Right cardiac atrium (tissue), 5 donors: ENCODE results near the gene GDAP1L1. TPM values are rescaled to one million over a fixed set of nuclear protein-coding genes. Genes with fewer than 3 reads are reported as not detected.
"Not testable (repeated sequence)": the region's sequence is repeated elsewhere in the genome, so short reads cannot be mapped to it uniquely, and the experiment has no call there.

ENCODE experiments used
- ATAC-seq, 2 donors: fragments of 200-7000 bp; cut with Tn5 transposase; one replicate each; pipeline versions ENCODE4 v1.8.0 to v1.9.1; 2020; ENCODE audit warnings: moderate library complexity in 2 of 2, mild to moderate bottlenecking in 1 of 2
- DNase-seq, 3 donors: peaks; one replicate each; pipeline ENCODE4 v3.0.0-alpha.2; 2020
- H3K27ac ChIP-seq: one replicate; pipeline ENCODE4 v1.5.1; 2013; ENCODE audit warnings: mild to moderate bottlenecking, low read length, control low read depth, moderate library complexity
- H3K27me3 ChIP-seq: one replicate; pipeline ENCODE4 v1.6.1; 2013; ENCODE audit not compliant: control insufficient read depth, insufficient read depth
- H3K4me1 ChIP-seq: one replicate; pipeline ENCODE4 v1.6.1; 2013; ENCODE audit warnings: low read length; ENCODE audit not compliant: control insufficient read depth, insufficient read depth
- H3K4me3 ChIP-seq: one replicate; pipeline ENCODE4 v1.5.1; 2013; ENCODE audit warnings: low read length, control low read depth
- H3K9me3 ChIP-seq: one replicate; pipeline ENCODE4 v1.6.1; 2013; ENCODE audit warnings: low read length; ENCODE audit not compliant: control insufficient read depth
- WGBS: extraction: QIAGEN DNeasy Blood & Tissue Kit; methylation state at CpG from one replicate; pipeline ENCODE4 v1.1.7; 2013; 5-methylcytosine and 5-hydroxymethylcytosine counted together
- intact Hi-C, 4 donors: fragments of 100-400 bp; cut with DNase I; formaldehyde crosslinking; loops; one replicate each; pipeline versions ENCODE4 v1.11.0 to v1.14.0; 2022 to 2023
- polyA plus RNA-seq: library from polyadenylated mRNA; stranded (reverse); fragments of 200-250 nt; gene quantifications from one replicate; pipeline ENCODE4 v1.2.3, GENCODE V29; 2013
- total RNA-seq, 4 donors: library from RNA; stranded (reverse); fragmentation: NEBNext Ultra II Directional; extraction: Animal tissue kit (Norgen Biotek cat#: 25700); gene quantifications; one replicate each; pipeline ENCODE4 v1.2.1, GENCODE V29; 2021
- donor health status: healthy with polysubstance abuse.
- donor health status: DM: no; HTN: yes; CAD: no.
- donor health status: DM: no; HTN: no; CAD: no.
- donor health status: DM: no; HTN: yes; CAD: no; lungs with severe emphysema.
- donor health status: DM: yes; HTN: yes; CAD: no.

GDAP1L1 gene
- total and polyA plus RNA-seq, 5 donors, result 0.17 to 2.8 (median 0.68) TPM

GRCh38 chr20:44219791-44220190, 27.3 kb upstream of the GDAP1L1 start:
- Histone ChIP-seq H3K27me3 (no peaks in the 10 kb centered on the region), H3K4me3 (no peak overlapping the region), H3K9me3 (no peaks in the 10 kb centered on the region), H3K4me1 (peaks cover 6% of the 10 kb centered on the region), H3K27ac (peak overlapping the region; percentile 32)
- 44% methylated on average over 6 of the region's 6 CpGs for WGBS
- intact Hi-C loops, result loop anchor here (5.0 to 10.0 kb wide), 6 partner anchors 165 to 515 kb away; no protein-coding TSS in a partner anchor
- ATAC-seq (no peak), DNase-seq (no peak)

- peak overlapping the region; percentile 51 for H3K27ac ChIP-seq
- H3K9me3 ChIP-seq, result no peaks in the 10 kb centered on the region
- 81% methylated on average over 3 of the region's 3 CpGs for WGBS
- H3K4me3 ChIP-seq, result no peak overlapping the region
- no peaks in the 10 kb centered on the region for H3K27me3 ChIP-seq
- DNase-seq, result no peak
- intact Hi-C loops, result no loop called here
- no peak for ATAC-seq
- peaks cover 6% of the 10 kb centered on the region for H3K4me1 ChIP-seq
Observed at GRCh38 chr20:44221368-44221954, 25.6 kb upstream of the GDAP1L1 start.

- H3K4me3 ChIP-seq, result no peak overlapping the region
- H3K27me3 ChIP-seq, result no peaks in the 10 kb centered on the region
- 96% methylated on average over 5 of the region's 5 CpGs for WGBS
- intact Hi-C loops, result no loop called here
- H3K27ac ChIP-seq, result peak overlapping the region; percentile 74
- DNase-seq (no peak), ATAC-seq (no peak)
- H3K9me3 ChIP-seq, result no peaks in the 10 kb centered on the region
- H3K4me1 ChIP-seq, result peaks cover 6% of the 10 kb centered on the region
Observed at GRCh38 chr20:44222027-44222426, 25.1 kb upstream of the GDAP1L1 start.

GRCh38 chr20:44222633-44223368, 24.3 kb upstream of the GDAP1L1 start:
- Histone ChIP-seq H3K4me3 (no peak overlapping the region), H3K4me1 (peaks cover 6% of the 10 kb centered on the region), H3K27me3 (no peaks in the 10 kb centered on the region), H3K9me3 (no peaks in the 10 kb centered on the region), H3K27ac (peak overlapping the region; percentile 74)
- WGBS, result 40% methylated on average over 7 of the region's 7 CpGs
- peak; percentile 41 to 67 for ATAC-seq
- intact Hi-C loops, result no loop called here
- peak in 1 of 3 donors; percentile 60 for DNase-seq

GRCh38 chr20:44223721-44224120, 23.4 kb upstream of the GDAP1L1 start:
- peaks cover 6% of the 10 kb centered on the region for H3K4me1 ChIP-seq
- H3K9me3 ChIP-seq, result no peaks in the 10 kb centered on the region
- DNase-seq, result no peak
- H3K4me3 ChIP-seq, result no peak overlapping the region
- WGBS, result 87% methylated on average over 5 of the region's 5 CpGs
- intact Hi-C loops, result no loop called here
- H3K27me3 ChIP-seq, result no peaks in the 10 kb centered on the region
- ATAC-seq, result no peak
- H3K27ac ChIP-seq, result no peak overlapping the region

GRCh38 chr20:44224637-44225036, 22.5 kb upstream of the GDAP1L1 start:
- Histone ChIP-seq H3K27ac (no peak overlapping the region), H3K4me3 (no peak overlapping the region), H3K4me1 (peaks cover 3% of the 10 kb centered on the region), H3K9me3 (no peaks in the 10 kb centered on the region), H3K27me3 (no peaks in the 10 kb centered on the region)
- ATAC-seq, result no peak
- intact Hi-C loops, result no loop called here
- 72% methylated on average over 5 of the region's 5 CpGs for WGBS
- DNase-seq, result no peak

- ATAC-seq (peak; percentile 34 to 55), DNase-seq (no peak)
- Histone ChIP-seq H3K4me1 (peaks cover 2% of the 10 kb centered on the region), H3K27ac (peak overlapping the region; percentile 7), H3K27me3 (no peaks in the 10 kb centered on the region), H3K4me3 (no peak overlapping the region), H3K9me3 (no peaks in the 10 kb centered on the region)
- 55% methylated on average over 17 of the region's 17 CpGs for WGBS
- intact Hi-C loops, result no loop called here
Observed at GRCh38 chr20:44228465-44229258, 18.4 kb upstream of the GDAP1L1 start.

GRCh38 chr20:44231193-44231592, 15.9 kb upstream of the GDAP1L1 start:
- Histone ChIP-seq H3K27me3 (no peaks in the 10 kb centered on the region), H3K9me3 (no peaks in the 10 kb centered on the region), H3K4me3 (no peak overlapping the region), H3K27ac (no peak overlapping the region), H3K4me1 (peaks cover 2% of the 10 kb centered on the region)
- ATAC-seq (peak; percentile 37 to 71), DNase-seq (no peak)
- 64% methylated on average over 7 of the region's 7 CpGs for WGBS
- intact Hi-C loops, result no loop called here

GRCh38 chr20:44231713-44232468, 15.2 kb upstream of the GDAP1L1 start:
- DNase-seq, result no peak
- WGBS, result 68% methylated on average over 10 of the region's 10 CpGs
- no peak overlapping the region for H3K27ac ChIP-seq

GRCh38 chr20:44232469-44232856, 14.6 kb upstream of the GDAP1L1 start:
- H3K4me3 ChIP-seq, intact Hi-C loops, H3K9me3 ChIP-seq, DNase-seq, H3K27me3 ChIP-seq, H3K27ac ChIP-seq, ATAC-seq, H3K4me1 ChIP-seq: not testable (repeated sequence)
- WGBS, result 96% methylated on average over 4 of the region's 4 CpGs

More at GRCh38 chr20:44231713-44232468, 15.2 kb upstream of the GDAP1L1 start:
- H3K27me3 ChIP-seq, result no peaks in the 10 kb centered on the region
- no peak overlapping the region for H3K4me3 ChIP-seq
- intact Hi-C loops, result no loop called here
- peak in 1 of 2 donors; percentile 21 for ATAC-seq
- H3K9me3 ChIP-seq, result no peaks in the 10 kb centered on the region
- peaks cover 2% of the 10 kb centered on the region for H3K4me1 ChIP-seq
